ENCODE results near the gene ARL11.

DNA sequence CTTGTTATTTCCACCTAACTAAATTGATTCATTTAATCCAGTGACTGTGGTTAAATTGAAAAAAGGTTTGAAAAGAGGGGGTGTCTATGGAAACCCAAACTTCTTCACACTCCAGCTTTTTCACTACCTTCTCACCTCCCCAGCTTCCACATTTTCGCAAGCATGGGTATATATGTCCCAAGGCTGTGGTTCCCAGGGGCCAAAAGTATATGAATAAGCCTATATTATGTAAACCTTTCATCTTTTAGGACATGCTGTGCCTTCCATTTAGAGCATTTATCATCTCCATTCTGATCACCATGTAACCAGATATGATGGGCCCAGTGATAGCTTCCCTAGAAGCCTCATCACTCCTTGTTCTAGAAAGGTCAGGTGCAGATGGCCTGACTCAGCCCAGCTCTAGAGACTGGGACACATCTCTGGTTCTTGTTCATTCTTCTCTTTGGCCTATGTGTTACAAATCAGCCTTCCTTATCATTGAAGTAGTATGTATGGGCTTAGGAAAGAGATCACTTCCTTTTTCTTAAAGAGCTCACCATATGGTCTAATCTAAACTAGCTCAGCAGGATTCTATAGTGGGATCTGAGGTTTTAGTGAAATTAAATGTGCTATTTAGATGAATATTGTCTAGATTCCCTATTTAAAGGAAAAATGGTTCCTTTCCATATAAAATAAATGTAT, 19.5 kb upstream of the ARL11 start:
- TF ChIP-seq POLR2A (IDR thresholded peaks at IDR 0.05; ENCODE audit: low read length) (no peak), GATA1 (IDR thresholded peaks at IDR 0.05; ENCODE audit: low read depth, low read length) (no peak)

Measured in erythroblast (primary cell).